Measurements from ENCODE around the gene GNAL.

The GNAL gene

DNA sequence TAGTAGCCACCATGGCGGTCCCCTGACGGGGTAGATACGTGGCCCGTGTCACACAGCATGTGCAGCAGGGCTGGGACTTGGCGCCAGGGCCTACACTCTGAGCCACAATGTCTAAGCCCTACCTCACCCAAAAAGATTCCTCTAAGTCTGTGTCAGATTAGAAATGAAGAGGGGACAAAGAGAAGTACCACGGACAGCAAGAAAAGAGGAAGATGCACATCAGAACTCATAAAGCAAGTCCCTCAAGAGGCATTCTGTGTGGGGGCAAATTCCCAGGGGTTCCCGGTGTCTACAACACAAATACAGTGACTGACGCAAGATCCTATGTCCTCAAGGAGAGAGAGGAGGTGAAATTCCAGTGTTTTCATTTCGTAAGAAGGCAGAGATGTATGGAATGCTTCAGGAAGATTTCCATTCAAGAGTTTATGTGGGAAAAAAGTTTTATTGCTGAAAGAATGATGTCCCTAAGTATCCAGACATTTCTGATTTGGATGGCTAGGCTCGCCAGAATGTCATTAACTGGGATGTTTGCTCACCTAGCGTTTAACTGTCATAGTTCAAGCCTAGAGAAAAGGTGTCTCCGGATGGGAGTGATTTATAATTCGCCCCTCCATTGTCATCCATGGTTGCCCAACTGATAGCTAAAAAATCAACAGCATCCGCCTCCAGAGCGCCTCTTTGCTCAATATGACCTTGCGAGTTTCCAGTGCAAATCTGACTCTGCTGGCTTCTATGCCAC, 86.5 kb downstream of the GNAL start:
- DNase-seq = no peak

DNA sequence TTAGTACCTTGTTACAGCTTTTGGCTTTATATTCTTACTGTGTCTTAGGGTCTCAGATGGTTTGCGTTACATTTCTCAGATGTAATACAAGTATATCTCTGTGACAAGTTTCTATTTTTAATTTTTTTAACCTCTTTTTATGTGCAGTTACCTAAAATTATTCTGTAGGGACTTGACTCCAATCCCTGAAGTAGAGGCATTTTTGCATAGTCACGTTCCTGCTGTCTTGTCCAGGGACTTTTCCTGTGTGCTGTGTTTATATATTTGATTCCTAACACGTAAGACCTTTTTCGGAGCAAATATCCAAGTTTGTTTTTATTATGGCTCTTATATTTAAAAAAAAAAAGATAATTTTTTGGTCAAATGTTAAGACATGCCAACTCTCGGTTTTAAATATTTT, 91.0 kb downstream of the GNAL start:
- no peak for DNase-seq

DNA sequence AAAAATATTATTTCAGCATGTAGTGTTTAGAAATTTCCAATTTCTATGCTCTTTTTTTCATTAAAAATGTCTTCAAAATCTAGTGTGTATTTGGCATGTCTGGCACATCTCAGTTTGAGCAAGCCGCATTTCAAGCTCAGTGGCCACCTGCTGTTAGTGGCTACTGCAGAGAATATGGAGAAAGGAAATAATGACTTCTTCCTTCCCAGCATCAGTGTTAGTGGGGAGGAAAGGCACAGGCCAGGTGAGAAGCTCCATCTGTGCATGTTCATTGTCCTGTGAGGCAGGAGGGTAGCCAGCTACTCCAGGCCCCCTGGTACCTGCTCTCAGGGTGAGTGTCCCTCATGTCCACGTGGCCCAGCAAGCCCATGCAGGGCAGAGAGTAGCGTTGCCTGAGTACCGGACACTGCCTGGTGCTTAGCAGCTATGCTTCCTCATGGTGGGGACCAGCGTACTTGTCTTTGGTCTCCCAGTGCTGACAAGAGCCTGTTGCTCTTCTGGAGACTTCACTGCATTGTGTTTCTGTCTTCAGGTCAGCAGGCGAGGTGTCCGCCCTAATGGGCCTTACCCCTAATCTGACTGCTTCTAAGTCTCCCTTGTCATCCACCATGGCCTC, 94.8 kb downstream of the GNAL start:
- no peak for DNase-seq

DNA sequence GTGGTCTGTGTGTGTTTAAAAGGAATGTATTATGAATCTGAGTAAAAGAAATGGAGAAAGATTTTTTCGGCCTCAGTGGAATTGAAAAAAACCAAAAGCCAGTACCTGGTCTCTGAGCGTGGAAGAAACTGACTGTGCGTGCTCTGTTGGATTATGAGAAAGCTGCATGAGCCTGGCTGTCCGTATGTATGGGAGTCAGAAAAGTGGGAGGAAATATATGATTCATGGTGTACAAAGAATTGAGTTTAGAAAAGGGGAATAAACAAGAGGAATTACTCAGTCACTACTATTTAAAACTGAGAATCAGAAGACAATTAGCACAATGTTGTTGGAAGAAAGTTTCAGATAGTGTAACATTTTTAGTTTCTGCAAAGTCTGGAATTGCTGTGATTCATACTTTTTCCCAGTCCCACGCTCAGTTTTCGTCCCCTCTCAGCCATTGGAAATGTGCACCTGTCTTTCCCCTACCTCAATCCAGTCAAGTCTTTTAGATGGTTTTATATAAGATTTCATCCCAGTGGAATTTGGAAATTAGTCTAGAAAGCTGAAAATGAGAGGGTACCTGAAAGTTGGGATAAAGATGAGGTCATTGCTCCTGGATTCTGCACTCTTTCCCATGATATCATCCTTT, 95.7 kb downstream of the GNAL start:
- DNase-seq = no peak

DNA sequence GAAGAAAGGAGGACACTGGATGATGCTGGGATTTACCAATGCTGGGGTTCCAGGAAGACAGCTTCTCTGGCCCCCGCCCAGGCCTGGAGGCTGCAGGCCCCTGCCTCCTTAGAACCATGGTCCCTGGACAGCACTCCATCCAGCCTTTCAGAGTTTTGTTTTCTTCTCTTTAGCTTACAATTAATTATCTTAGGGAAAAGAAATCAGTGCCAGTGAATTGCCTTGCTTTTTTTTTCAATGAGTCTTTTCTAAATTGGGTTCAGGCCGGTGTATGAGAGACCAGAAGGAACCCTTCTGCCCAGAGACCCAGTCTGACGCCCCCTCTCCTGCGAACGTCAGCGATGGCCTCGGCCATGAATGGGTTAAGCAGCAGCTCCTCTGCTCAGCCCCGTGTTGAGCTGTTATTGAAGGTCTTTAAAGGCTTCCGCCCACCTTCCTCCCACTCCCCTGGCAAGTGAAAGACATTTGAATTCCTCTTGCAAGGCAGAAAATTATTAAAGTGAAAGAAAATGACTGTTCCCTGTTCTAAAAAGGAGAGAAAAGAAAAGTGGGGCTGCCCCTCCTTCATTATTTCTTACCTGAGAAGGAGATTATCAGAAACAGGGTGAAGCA, 96.5 kb downstream of the GNAL start:
- DNase-seq = no peak

DNA sequence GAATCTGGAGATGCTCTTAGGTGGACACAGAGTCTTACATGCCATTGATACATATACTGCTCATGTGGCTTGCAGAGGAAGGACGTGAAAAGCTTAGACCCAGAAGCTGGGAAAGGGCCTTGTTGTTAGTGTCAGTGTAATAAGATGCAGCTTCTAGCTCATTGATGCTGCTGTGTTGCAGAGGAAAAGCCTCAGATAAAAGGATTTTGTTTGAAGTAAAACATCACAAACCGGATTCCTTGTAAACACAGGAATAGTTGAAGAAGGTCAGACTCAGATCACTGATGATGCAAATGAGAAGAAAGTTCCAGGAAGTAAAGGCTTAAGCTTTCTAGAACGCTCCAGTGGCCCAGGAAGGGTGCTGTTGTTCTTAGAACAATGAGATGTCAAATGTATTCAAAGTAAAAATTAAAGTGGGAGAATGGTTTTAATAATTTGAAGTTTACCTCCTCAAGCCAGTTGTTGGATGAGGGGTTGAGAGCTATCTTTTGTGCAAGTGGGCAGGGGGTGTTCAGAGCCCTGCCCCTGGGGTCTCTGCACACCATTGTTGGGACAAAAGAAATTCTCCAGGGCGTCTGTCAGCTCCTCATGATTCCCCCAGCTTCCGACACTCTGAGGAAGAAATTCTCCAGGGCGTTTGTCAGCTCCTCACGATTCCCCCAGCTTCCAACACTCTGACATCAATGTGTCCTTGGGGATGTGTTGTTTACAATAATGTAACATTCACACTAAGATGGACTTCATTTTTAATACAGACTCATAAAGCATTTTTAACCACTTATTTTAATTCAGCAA, 100.8 kb downstream of the GNAL start:
- DNase-seq = no peak

DNA sequence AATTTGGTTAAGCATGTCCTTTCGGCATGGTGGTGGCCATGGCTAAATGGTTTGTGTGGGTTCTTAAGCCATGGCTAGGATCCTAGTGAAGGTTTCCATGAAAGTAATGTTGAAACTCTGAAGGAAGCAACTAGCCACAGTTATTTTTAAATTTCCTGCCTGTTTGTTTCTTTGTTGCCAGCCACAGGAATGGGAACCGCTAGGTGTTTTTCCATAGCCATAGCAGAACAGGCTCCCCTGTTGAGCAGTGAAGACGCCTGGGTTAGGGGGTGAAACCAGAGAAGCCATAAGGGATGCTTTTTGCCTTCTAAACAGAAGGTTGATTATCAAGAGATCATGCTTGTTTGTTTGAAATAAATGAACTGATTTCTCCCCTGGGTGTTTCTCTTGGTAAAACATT, 102.1 kb downstream of the GNAL start:
- DNase-seq = no peak

DNA sequence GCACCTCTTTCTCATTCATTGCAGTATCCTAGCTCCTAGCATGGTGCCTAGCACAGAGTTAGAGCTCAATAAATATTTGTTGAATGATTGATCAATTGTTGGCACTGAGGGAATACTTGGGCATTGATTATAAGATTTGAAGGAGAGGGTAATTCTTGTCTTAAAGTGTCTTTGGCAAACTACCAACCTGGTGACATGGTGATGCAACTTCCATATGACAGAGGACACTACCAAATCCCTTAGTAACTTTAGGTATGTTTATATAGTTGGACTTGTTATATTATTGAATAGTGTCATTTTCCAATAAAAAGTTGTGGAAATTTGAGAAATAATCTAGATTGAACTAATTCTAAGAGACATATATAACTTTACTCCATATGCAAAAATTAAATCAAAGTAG, 103.6 kb downstream of the GNAL start:
- no peak for DNase-seq

DNA sequence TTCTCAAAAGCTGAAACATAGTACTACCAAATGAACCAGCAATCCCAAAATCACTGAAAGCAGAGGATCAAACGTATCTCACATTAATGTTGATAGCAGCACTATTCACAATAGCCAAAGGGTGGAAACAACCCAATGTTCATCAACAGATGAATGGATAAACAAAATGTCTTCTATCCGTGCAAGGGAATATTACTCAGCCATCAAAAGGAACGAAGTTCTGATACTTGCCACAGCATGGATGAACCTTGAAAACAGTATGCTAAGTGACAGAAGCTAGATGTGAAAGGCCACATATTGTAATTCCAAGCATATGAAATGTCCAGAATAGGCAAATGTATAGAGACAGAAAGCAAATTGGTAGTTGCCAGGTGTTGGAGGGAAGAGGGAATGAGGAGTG, 105.1 kb downstream of the GNAL start:
- DNase-seq = no peak

DNA sequence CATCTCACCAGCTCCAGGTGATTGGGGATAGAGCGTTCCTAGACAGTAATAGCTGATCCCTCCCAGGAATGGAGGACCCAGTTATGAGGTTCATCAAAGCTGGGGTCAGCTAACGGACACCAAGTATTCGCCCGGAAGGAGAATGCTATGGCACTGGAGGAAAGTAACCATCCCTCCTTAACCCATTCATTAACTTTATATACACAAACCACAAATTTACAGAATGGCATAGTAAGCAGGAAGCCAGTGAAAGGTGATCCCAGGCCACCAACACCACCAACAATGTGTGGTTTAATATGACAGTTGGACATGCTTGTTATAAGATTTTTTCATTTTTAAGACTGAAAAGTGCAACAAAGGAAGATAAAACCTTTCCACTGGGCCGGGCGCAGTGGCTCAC, 106.9 kb downstream of the GNAL start:
- no peak for DNase-seq

DNA sequence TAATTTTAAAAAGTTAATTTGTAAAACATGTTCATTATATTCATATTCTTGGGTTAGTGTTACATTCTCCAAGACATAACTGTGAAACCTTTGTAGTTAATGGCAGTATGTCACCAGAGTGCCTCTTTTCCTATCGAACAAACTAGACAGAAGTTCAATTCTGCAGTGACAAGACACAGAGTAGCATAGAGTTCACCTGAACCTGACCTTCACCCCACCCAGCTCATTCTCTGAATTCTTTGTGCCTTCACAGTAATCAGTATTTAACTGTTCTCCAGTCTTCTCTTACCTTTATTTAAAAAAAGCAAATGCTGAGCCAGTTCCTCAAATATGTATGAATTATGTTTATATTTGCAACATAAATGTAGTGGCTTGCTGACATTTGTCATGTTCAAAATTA, 109.2 kb downstream of the GNAL start:
- DNase-seq = no peak

DNA sequence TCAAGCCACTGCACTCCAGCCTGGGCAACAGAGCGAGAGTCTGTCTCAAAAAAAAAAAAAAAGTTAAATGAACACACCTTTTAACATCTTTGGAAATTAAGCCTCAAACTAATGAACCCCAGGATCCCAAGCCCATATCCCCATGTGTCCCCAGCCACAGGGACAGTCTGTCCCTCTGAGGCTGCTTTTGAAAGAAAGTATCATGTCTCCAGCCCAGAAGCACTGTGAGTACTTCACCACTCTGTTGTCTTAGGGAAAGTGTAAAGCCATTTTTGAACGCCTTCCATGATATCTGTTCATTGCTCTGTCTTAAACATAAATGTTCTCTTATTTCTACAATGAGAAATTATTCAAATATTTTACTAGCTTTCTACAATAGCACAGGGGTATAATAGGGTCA, 110.0 kb downstream of the GNAL start:
- no peak for DNase-seq

DNA sequence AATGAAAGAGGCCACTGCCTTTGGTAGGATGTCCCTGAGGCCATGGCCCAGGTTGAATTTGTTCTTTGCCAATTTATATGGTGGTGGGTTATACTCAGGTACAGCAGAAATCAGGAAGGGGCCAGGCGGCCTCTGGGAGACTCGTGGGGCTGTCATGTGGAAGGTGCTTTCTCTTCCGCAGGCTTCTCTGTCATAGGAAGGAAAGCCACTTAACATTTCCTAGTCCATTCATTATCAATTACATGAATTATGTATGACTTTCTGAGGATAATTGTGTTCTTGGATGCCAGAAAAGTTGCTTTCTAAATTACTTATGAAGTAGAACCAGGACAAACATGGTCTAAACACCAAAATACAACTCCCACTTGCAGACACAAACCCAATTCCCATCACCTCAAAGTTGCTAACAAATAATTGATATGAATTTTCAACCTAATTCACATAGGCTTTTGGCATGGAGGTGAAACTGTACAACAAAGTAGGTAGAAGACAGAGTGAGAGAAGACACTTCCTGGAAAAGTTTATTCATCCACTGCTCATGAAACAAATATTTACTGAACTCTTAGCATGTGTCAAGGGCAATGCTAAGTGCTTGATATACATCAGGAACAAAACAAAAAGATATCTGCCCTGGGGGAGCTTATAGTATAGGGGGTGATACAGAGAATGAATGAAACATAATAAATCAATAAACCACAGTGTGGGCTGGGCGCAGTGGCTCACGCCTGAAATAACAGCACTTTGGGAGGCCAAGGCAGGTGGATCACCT, 111.7 kb downstream of the GNAL start:
- no peak for DNase-seq

DNA sequence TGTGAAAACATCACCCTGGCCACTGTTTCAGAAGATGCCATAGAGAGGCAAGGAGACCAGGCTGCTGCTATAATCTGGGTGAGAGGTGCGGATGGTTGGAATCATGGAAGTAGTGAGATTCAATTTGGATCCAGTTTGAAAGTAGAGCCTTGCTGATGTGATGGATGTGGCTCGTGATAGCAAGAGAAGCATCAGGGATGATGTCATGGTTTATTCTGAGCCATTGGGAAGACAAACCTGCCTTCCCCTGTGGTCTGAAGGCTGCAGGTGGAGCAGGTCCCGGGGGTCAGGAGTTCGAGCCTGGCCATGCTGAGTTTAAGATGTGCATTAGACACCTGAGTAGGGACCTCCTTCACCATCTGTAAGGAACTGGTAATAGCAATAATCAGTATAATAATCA, 112.5 kb downstream of the GNAL start:
- DNase-seq = no peak

DNA sequence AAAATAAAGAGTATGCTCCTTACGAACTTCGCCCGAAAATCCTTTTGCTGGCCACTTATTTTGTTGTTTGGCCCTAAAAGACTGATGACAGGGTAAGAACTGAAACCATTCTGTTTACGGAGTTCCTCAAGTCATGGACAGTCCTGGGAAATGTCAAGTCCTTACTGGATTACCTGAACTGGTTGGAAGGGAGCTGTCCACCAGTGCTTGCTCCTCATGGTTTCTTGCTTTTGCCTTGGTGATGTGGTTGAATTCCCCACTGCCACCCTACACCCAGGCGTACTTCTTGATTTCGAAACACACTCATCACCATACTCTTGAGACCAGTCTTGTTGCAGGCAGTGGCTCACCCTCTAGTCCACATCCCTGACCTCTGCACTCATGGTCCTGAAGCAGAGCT, 113.1 kb downstream of the GNAL start:
- DNase-seq = no peak

DNA sequence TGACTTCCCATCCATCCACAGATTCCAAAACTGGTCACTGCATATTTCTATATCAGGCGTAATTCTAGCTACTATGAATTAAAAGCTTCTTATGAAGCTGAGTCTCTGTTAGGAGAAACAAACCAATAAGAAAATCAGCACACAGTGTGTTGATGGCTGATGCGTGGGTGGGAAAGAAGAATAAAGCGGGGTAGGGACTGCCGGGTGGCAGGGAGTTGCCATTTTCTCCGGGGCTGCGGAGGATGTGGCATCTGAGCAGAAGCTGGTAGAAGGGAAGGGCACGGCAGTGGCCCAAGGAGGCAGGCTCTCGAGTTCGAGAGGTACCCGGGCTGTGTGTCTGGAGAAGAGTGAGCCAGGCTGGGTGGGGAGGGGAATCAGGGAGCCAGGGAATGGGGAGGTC, 113.5 kb downstream of the GNAL start:
- no peak for DNase-seq

DNA sequence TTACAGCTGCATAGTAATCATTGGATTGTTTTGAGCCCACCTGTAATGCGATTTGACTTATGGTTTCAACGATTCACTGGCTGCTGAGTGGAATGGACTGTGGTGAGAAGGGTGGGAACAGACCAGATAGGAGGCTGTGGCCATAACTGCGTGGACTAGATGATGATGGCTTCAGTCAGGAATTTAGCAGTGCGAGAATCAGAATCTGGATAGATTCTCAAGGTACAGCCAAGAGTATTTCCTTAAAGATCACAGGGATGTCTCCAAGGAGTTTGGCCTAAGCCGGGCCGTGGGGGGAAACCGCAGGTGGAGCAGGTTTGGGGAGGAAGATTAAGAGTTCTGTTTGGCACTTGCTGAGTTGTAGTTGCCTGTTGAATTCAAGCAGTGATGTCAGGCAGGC, 118.2 kb downstream of the GNAL start:
- DNase-seq = no peak

DNA sequence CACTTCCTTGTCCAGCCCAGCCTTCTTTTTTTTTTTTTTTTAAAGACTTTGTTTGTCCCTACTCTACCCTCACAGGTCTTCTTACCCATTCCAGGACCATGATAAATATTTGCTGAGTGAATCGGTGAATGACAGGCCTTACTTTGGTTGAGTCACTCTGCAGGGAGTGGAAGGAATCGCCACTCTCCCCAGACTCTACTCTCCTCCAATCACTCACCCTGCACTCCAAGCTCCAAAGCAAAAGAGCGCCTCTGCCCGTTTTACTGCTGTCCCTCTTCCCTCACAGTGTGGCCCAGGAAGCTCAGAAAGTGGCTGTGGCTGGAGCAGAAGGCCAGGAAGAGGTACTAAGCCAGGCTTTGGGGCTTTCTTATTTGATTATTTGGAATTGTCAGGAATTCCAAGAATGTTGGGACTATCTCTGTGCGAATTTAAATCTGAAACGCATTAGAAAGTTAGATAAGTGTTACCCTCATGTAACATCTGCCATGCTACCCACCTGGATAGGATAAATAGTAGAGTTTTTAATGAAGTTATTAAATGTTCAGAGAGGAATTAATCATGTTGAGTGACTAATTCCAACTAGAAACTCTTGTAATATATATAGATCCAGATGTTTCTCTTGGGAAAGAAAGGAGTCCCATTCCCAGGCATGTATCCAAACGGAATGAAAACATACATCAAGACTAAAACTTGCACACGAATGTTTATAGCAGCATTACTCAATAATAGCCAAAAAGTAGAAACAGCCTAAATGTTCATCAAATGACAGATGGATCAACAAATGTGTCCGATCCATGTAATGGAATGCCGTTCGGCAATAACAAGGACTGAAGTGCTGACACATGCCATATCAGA, 119.2 kb downstream of the GNAL start:
- no peak for DNase-seq

DNA sequence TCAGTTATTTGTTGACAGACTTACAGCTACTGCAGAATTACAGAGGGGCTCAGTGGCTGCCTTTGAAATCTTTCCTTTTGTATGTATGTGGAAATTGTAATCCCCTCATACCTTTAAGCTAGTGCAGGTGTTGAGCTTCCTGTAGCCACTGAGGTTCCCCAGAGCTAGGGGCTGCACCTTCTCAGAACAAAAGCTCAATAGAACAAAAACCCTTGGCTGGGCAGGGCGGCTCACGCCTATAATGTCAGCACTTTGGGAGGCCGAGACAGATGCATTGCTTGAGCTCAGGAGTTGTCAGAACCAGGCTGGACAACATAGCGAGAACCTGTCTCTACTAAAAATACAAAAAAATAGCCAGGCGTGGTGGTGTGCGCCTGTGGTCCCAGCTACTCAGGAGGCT, 120.8 kb downstream of the GNAL start:
- DNase-seq = no peak

DNA sequence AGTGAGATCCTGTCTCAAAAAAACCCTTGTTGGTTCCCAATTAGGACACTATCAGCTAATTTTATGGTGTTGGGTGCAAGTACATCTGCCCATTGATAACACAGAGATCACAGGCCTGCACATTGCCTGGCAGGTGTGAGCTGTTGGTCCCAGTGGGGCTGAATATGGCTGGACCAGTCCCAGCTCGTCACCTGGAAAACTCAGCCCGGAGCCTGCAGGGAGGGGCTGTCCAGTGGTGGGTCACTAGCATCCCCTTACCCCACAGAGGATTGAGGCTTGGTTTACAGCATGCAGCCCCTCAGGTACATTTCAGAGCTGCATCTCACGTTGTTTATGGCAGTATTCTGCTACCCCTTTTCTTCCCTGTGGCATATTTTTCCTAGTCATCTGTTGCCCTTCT, 121.3 kb downstream of the GNAL start:
- DNase-seq = no peak

DNA sequence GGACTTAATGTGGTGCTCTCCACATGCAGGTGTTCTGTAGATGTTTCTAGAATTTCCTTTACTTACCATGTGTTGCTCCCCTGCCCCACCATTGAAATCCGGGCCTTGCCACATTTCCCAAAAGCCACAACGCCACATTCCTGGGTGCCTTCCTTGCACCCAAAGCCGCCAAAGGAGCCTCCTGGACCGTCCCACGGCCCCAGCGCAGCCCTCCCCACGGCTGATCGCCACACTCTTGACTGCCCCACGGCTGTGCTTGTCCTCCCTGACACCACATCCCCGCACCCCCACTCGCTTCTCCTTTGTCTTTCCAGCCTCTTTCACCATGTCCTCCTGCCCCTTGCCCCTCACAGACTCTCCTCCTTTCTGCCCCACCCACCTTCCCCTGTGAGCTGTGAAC, 121.9 kb downstream of the GNAL start:
- no peak for DNase-seq

DNA sequence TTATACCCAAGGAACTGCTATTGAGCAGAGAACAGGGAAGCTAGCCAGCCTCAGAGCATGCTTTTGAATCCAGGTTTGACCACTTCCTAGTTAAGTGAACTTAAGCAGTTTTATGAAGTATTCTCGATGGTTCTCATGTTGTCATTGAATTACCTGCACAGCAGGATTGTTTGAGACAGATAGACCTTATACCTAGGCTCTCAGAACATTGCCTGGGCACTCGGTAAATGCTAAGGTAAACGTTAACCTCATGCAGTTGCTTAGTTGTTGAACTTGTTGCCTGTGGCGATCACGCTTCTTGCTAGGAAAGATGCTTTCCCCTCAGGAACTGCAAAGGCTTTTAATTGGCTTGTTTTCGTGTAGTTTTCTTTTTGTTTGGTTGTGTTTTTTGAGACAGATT, 128.2 kb downstream of the GNAL start:
- DNase-seq = no peak

Measured in NCI-H1930 (cell line).